ENCODE measurements around the gene TSEN2. TPM values are rescaled to one million over a fixed set of nuclear protein-coding genes. Genes with fewer than 3 reads are reported as not detected.
"Not testable (repeated sequence)": the region's sequence is repeated elsewhere in the genome, so short reads cannot be mapped to it uniquely, and the experiment has no call there.

The TSEN2 gene
- total RNA-seq, 3 donors from 2014 or later, result 30.6 to 38.8 (median 35.9) TPM

GRCh38 chr3:12446298-12446697, 38.0 kb upstream of the TSEN2 start:
- DNase-seq (no peak), ATAC-seq (no peak)
- H3K9me3 Mint-ChIP-seq, result no peaks in the 10 kb centered on the region
- no peaks in the 10 kb centered on the region for H3K36me3 Mint-ChIP-seq (ENCODE audit: insufficient read depth)
- H3K4me1 Mint-ChIP-seq (ENCODE audit: low read depth), result no peaks in the 10 kb centered on the region
- peaks cover 12% of the 10 kb centered on the region for H3K27me3 Mint-ChIP-seq (ENCODE audit: low read depth)
- H3K4me3 Mint-ChIP-seq, result no peak overlapping the region

GRCh38 chr3:12447075-12447474, 37.2 kb upstream of the TSEN2 start:
- DNase-seq (no peak), ATAC-seq (no peak)
- no peaks in the 10 kb centered on the region for H3K9me3 Mint-ChIP-seq
- no peaks in the 10 kb centered on the region for H3K4me1 Mint-ChIP-seq (ENCODE audit: low read depth)
- H3K36me3 Mint-ChIP-seq (ENCODE audit: insufficient read depth), result no peaks in the 10 kb centered on the region
- peaks cover 12% of the 10 kb centered on the region for H3K27me3 Mint-ChIP-seq (ENCODE audit: low read depth)
- no peak overlapping the region for H3K4me3 Mint-ChIP-seq

GRCh38 chr3:12448404-12449202, 35.7 kb upstream of the TSEN2 start:
- H3K27me3 Mint-ChIP-seq (ENCODE audit: low read depth); ATAC-seq; H3K4me1 Mint-ChIP-seq (ENCODE audit: low read depth); H3K9me3 Mint-ChIP-seq; DNase-seq; H3K4me3 Mint-ChIP-seq; H3K36me3 Mint-ChIP-seq (ENCODE audit: insufficient read depth): not testable (repeated sequence)

- Mint-ChIP-seq H3K36me3 (ENCODE audit: insufficient read depth) (no peaks in the 10 kb centered on the region), H3K4me1 (ENCODE audit: low read depth) (no peaks in the 10 kb centered on the region), H3K27me3 (ENCODE audit: low read depth) (peaks cover 2% of the 10 kb centered on the region), H3K4me3 (no peak overlapping the region), H3K9me3 (no peaks in the 10 kb centered on the region)
- DNase-seq (no peak), ATAC-seq (no peak)
Measured at GRCh38 chr3:12449889-12450682, 34.2 kb upstream of the TSEN2 start.

- H3K36me3 Mint-ChIP-seq (ENCODE audit: insufficient read depth), result no peaks in the 10 kb centered on the region
- no peaks in the 10 kb centered on the region for H3K9me3 Mint-ChIP-seq
- H3K4me1 Mint-ChIP-seq (ENCODE audit: low read depth), result no peaks in the 10 kb centered on the region
- ATAC-seq (no peak), DNase-seq (no peak)
- no peak overlapping the region for H3K4me3 Mint-ChIP-seq
- no peaks in the 10 kb centered on the region for H3K27me3 Mint-ChIP-seq (ENCODE audit: low read depth)
Measured at GRCh38 chr3:12451481-12451880, 32.8 kb upstream of the TSEN2 start.

GRCh38 chr3:12451960-12452359, 32.3 kb upstream of the TSEN2 start:
- Mint-ChIP-seq H3K4me1 (ENCODE audit: low read depth) (no peaks in the 10 kb centered on the region), H3K9me3 (no peaks in the 10 kb centered on the region), H3K36me3 (ENCODE audit: insufficient read depth) (no peaks in the 10 kb centered on the region), H3K27me3 (ENCODE audit: low read depth) (no peaks in the 10 kb centered on the region), H3K4me3 (no peak overlapping the region)
- DNase-seq (no peak), ATAC-seq (no peak)

- no peak for ATAC-seq
- no peak for DNase-seq
- Mint-ChIP-seq H3K4me1 (ENCODE audit: low read depth) (no peaks in the 10 kb centered on the region), H3K27me3 (ENCODE audit: low read depth) (no peaks in the 10 kb centered on the region), H3K4me3 (no peak overlapping the region), H3K9me3 (no peaks in the 10 kb centered on the region), H3K36me3 (ENCODE audit: insufficient read depth) (no peaks in the 10 kb centered on the region)
Measured at GRCh38 chr3:12452361-12453330, 31.6 kb upstream of the TSEN2 start.

- H3K4me1 Mint-ChIP-seq (ENCODE audit: low read depth), result no peaks in the 10 kb centered on the region
- no peaks in the 10 kb centered on the region for H3K9me3 Mint-ChIP-seq
- DNase-seq (no peak), ATAC-seq (no peak)
- H3K36me3 Mint-ChIP-seq (ENCODE audit: insufficient read depth), result no peaks in the 10 kb centered on the region
- no peaks in the 10 kb centered on the region for H3K27me3 Mint-ChIP-seq (ENCODE audit: low read depth)
- H3K4me3 Mint-ChIP-seq, result no peak overlapping the region
Measured at GRCh38 chr3:12454076-12454815, 30.0 kb upstream of the TSEN2 start.

GRCh38 chr3:12454816-12455121, 29.5 kb upstream of the TSEN2 start:
- Mint-ChIP-seq H3K4me3 (no peak overlapping the region), H3K36me3 (ENCODE audit: insufficient read depth) (no peaks in the 10 kb centered on the region), H3K27me3 (ENCODE audit: low read depth) (no peaks in the 10 kb centered on the region), H3K4me1 (ENCODE audit: low read depth) (no peaks in the 10 kb centered on the region), H3K9me3 (no peaks in the 10 kb centered on the region)
- ATAC-seq (no peak), DNase-seq (no peak)

GRCh38 chr3:12455740-12456139, 28.5 kb upstream of the TSEN2 start:
- ATAC-seq (no peak), DNase-seq (no peak)
- Mint-ChIP-seq H3K4me1 (ENCODE audit: low read depth) (no peaks in the 10 kb centered on the region), H3K9me3 (no peaks in the 10 kb centered on the region), H3K36me3 (ENCODE audit: insufficient read depth) (no peaks in the 10 kb centered on the region), H3K27me3 (ENCODE audit: low read depth) (no peaks in the 10 kb centered on the region), H3K4me3 (no peak overlapping the region)

GRCh38 chr3:12456441-12456840, 27.8 kb upstream of the TSEN2 start:
- Mint-ChIP-seq H3K27me3 (ENCODE audit: low read depth) (no peaks in the 10 kb centered on the region), H3K4me3 (no peak overlapping the region), H3K4me1 (ENCODE audit: low read depth) (peaks cover 3% of the 10 kb centered on the region), H3K9me3 (no peaks in the 10 kb centered on the region), H3K36me3 (ENCODE audit: insufficient read depth) (no peaks in the 10 kb centered on the region)
- DNase-seq (no peak), ATAC-seq (no peak)

GRCh38 chr3:12457380-12457779, 26.9 kb upstream of the TSEN2 start:
- ATAC-seq; DNase-seq; H3K4me3 Mint-ChIP-seq; H3K27me3 Mint-ChIP-seq (ENCODE audit: low read depth); H3K9me3 Mint-ChIP-seq; H3K36me3 Mint-ChIP-seq (ENCODE audit: insufficient read depth); H3K4me1 Mint-ChIP-seq (ENCODE audit: low read depth): not testable (repeated sequence)

GRCh38 chr3:12458901-12459300, 25.4 kb upstream of the TSEN2 start:
- ATAC-seq, result no peak
- no peaks in the 10 kb centered on the region for H3K9me3 Mint-ChIP-seq

GRCh38 chr3:12460127-12460526, 24.2 kb upstream of the TSEN2 start:
- no peaks in the 10 kb centered on the region for H3K36me3 Mint-ChIP-seq (ENCODE audit: insufficient read depth)
- no peak overlapping the region for H3K4me3 Mint-ChIP-seq
- no peaks in the 10 kb centered on the region for H3K9me3 Mint-ChIP-seq
- DNase-seq (no peak), ATAC-seq (no peak)
- H3K4me1 Mint-ChIP-seq (ENCODE audit: low read depth), result peaks cover 12% of the 10 kb centered on the region
- H3K27me3 Mint-ChIP-seq (ENCODE audit: low read depth), result no peaks in the 10 kb centered on the region

More at GRCh38 chr3:12458901-12459300, 25.4 kb upstream of the TSEN2 start:
- H3K36me3 Mint-ChIP-seq (ENCODE audit: insufficient read depth), result no peaks in the 10 kb centered on the region
- peaks cover 12% of the 10 kb centered on the region for H3K4me1 Mint-ChIP-seq (ENCODE audit: low read depth)
- DNase-seq, result no peak
- no peaks in the 10 kb centered on the region for H3K27me3 Mint-ChIP-seq (ENCODE audit: low read depth)
- no peak overlapping the region for H3K4me3 Mint-ChIP-seq
